Epithelial cell of prostate (primary cell): ENCODE results near the gene TRAM2.
A peak's percentile ranks its signal among the peaks of the same experiment; 100 is the strongest.

ENCODE experiments used
- DNase-seq: peaks from one replicate; pipeline ENCODE4 v3.0.0-alpha.2; 2011; ENCODE audit warnings: low read depth, low spot score
- H3K27ac ChIP-seq: fragments of 450-650 bp; 2 replicates; pipeline ENCODE4 v1.5.1; 2017; ENCODE audit warnings: mild to moderate bottlenecking

Gene TRAM2

GRCh38 chr6:52571099-52571755, 5.6 kb downstream of the TRAM2 start:
- no peak overlapping the region for H3K27ac ChIP-seq
- DNase-seq = no peak

DNA sequence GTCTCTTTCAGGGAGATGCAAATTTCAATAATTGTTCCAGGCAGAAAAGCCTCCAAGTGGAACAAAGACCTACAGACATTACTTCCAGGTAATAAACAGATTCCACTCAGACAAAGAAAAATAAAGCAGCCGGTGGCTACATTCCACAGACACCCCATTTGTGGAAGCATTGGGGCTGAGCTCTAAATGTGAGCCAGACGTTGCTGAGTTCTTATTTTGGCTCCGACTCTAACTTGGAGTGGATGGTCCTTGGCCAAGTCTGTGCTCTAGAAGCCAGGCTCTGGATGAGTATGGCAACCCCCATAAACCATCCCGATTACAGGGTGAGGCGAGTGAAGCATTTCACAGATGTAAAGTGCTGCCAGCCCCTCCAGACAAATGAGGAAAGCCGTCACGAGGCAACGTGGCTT, 6.6 kb downstream of the TRAM2 start:
- H3K27ac ChIP-seq = no peak overlapping the region
- no peak for DNase-seq

DNA sequence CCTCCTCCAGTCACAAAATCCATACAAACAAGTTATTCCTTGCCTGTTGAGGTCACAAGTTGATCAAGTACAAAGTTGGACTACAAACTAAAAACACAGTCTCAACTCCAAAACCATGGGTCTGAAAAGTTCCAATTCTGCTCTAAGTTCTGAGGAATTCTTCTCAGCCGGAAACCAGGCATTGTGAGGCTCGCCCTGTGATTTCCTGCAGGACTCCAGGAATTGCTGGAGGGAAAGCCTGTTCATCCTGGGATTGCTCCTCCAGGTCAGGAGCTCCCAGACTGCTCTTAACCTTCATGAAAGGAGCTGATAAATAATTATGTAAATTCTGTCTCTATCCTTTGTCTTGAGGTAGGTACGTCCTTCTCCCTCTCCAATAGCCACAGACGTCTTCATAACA, 8.5 kb downstream of the TRAM2 start:
- DNase-seq = no peak
- H3K27ac ChIP-seq = no peak overlapping the region

DNA sequence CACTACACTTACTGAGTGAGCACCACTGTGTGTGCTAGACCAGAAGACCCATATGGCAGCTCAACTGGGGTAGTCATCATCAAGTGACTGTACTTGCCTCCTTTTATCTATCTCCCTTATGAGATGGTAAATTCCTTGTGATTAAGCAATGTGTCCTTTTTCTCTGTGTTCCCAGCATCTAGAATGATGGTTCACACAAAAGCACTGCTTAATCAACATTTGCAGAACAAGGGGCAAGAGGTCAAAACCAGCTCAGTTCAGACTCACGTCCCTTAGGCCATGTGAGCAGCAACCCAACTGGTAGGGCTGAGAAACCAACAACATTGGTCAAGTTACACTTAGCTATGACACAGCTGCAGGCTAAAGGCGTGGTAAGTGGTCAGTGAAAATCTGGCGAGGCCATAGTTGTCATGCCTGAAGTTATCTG, 10.0 kb downstream of the TRAM2 start:
- H3K27ac ChIP-seq = peak overlapping the region; percentile 10

DNA sequence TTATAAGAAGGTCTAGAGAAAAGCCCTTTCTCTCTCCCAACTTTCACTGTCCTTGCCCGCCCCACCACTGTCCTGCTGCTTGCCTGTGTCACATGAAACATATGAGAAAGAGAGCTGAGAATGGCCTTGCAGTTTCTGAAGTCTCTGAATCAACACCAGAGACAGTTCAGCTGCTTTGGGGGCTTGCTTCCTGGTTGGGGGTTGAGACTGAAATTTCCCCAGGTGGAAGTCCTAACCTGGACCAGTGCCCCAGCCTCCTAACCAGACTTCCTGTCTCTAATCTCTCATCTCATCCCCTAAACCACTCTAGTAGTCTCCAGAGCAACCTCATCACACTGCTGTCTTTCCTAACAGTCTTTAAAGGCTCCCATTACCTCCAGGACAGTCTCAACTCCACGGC, 10.7 kb downstream of the TRAM2 start:
- DNase-seq = no peak
- H3K27ac ChIP-seq = peak overlapping the region; percentile 10

More for the DNA sequence above, 10.0 kb downstream of the TRAM2 start:
- DNase-seq = no peak

- no peak overlapping the region for H3K27ac ChIP-seq
- DNase-seq = no peak
Measured at GRCh38 chr6:52564856-52565255, 12.0 kb downstream of the TRAM2 start.

DNA sequence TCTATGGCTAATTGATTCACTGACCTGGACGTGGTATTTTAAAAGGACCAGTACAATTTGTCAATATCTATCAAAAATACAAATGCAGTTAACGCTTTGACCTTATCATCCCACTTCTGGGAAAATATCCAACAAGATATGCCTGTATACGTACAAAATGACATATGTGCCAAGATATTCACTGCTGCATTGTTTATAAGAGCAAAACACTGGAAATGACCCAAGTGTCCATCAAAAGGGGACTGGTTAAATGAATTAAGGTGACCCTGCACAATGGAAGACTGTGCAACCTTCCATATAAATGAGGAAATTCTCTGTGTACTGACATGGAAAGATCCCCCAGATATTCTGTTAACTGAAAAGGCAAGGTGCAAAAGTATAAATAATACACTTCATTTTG, 13.9 kb downstream of the TRAM2 start:
- no peak for DNase-seq
- H3K27ac ChIP-seq = no peak overlapping the region

- no peak overlapping the region for H3K27ac ChIP-seq
- DNase-seq = no peak
Measured at GRCh38 chr6:52560462-52560861, 16.4 kb downstream of the TRAM2 start.

DNA sequence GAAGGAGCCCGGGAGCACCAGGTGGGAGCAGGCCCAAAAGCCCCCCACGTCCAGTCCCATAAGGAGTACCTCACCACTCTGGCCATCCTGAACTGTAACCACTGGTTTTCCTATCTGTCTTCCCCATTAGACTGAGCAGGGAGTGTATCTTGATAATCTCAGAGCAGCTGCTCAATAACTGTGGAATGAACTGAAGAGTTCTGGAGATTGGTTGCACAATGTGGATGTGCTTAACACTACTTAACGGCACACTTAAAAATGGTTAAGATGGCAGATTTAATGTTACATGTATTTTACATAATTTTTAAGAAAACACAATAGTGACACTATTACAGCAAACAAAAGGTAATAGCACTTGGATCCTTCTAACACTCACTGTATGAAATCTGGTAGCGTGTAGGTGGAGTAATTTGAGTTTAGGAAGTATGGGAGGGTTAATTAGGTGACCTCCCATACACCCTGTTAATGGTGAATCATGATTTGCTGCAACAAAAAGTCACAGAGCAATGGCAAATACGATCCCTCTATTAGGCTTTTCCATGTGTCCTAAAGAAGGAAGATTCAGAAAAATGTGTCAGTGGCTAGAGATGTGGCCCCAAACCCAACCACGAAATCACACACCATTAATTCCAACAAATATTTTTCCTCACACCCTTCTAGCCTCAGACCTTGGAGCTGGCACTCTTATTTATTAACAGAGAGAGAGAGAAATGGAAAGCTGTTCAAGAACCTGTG, 18.4 kb downstream of the TRAM2 start:
- no peak for DNase-seq
- no peak overlapping the region for H3K27ac ChIP-seq

DNA sequence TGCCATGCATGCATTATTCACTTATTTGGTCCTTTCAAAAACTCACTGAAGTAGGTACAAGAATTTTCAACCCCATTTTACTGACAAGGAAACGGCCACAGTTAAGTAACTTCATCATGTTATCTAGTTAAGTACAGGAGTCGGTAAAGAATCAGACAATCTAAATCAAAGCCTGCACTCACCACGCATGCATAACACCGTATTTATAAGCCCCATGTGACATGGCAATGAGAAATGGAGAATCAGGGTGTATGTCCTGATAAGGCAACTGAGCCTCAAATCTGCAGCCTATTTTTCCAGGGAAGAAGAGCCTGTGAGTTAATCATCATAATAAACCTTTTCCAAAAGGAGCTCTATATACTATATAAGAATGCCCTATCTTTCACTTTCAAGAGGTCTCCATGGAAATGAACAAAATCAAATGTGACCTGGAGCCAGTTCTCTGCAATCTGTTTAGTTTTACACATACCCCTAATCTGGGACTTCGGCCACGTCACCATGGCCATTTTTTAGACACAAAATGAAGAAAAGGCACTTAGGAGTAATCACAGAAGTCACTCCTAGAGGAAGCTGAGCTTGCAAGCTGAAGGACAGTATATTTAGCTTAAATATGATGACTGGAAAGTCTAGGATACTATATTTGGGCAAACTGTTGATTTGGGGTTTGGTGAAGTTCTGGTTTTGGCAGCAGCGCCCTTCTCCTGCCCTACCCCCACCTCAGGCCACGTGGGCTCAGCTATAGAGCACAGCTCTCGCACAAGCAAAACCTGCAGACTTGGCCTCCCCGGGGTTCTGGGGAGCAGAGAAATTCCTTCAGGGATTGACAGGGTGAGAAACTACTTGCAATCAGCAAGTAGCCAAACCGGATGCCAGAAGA, 19.2 kb downstream of the TRAM2 start:
- H3K27ac ChIP-seq = no peak overlapping the region

GRCh38 chr6:52555518-52556233, 21.2 kb downstream of the TRAM2 start:
- H3K27ac ChIP-seq = no peak overlapping the region
- no peak for DNase-seq

More for the DNA sequence above, 19.2 kb downstream of the TRAM2 start:
- DNase-seq = no peak

- H3K27ac ChIP-seq = no peak overlapping the region
- DNase-seq = no peak
Measured at GRCh38 chr6:52554684-52555280, 22.1 kb downstream of the TRAM2 start.

DNA sequence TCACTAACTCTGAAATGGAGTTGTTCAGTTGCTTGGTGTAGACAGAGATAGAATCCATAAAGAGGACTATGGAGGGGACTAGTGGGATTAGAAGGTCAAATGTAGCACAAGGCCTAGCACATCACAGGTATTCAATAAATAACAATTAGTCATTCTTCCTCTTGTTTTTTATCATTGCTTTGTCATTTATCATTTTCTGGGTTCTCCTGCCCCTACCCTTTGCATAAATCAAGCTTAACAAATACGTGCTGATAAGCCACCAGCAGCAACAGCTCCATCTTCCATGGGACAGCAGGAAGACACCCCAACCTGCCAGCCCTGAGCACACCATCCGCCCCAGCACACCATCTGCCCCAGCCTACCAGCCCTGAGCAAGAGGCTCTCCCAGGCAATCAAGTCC, 23.1 kb downstream of the TRAM2 start:
- no peak for DNase-seq
- no peak overlapping the region for H3K27ac ChIP-seq

DNA sequence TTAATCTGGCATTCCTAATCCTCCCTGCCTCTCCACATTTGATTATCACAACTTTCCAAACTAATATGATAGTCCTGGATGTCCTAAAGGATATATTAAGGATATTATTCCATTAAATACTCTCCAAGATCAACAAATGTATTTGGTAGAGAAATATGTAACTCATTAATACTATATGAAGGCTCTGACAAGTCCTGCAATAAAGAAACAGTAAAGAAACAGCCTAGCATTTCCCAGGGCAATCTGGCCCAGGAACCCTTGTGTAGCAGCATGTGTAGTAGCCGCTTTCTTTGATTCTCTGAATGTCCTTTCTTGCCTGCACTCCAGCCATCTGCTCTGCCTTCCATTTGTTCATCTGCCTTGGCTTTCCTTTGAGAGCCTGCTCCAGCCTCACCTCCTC, 23.7 kb downstream of the TRAM2 start:
- no peak for DNase-seq

GRCh38 chr6:52552278-52552643, 24.6 kb downstream of the TRAM2 start:
- H3K27ac ChIP-seq = no peak overlapping the region
- no peak for DNase-seq

More for the DNA sequence above, 23.7 kb downstream of the TRAM2 start:
- H3K27ac ChIP-seq = no peak overlapping the region

- no peak overlapping the region for H3K27ac ChIP-seq
Measured at GRCh38 chr6:52551483-52552277, 25.2 kb downstream of the TRAM2 start.

GRCh38 chr6:52550870-52551269, 26.0 kb downstream of the TRAM2 start:
- H3K27ac ChIP-seq = no peak overlapping the region
- no peak for DNase-seq

More at GRCh38 chr6:52551483-52552277, 25.2 kb downstream of the TRAM2 start:
- DNase-seq = no peak

DNA sequence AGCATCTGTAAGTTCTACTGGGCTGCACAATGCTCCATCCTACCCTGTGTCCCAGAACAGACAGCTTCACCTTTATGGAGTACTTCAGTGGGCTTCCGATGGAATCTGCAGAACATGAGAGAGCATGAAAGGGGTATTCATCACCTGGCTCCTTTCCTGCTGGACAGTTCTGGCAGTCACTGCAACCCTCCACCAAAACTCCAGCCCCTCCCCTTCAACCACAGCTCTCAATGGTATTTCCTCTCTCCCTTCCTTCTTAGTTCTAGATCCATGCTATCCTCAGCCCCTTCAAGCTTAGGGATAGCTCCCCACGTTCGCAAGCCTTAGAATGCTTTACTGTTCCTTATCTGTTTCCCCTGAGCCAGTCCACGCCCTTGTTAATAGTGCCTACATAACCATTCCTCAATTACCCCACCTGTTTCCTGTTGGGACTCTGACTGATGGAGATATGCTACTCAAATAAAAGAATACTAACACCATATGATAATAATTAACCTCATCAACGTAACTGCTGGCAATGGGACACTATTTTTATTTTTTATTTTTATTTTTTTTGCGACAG, 26.8 kb downstream of the TRAM2 start:
- no peak for DNase-seq
- H3K27ac ChIP-seq = no peak overlapping the region

GRCh38 chr6:52549428-52549827, 27.4 kb downstream of the TRAM2 start:
- DNase-seq = no peak
- H3K27ac ChIP-seq = no peak overlapping the region
